Measurements from ENCODE around the gene OR6C2.
"Not testable (repeated sequence)": the region's sequence is repeated elsewhere in the genome, so short reads cannot be mapped to it uniquely, and the experiment has no call there.

OR6C2 gene

GRCh38 chr12:55443776-55444175 is at the start of gene OR6C2:
Gene OR6C2 (plus strand): TSS chr12:55444076. CDS start chr12:55452214, 8,138 bp downstream.
- DNase-seq: no peak

DNA sequence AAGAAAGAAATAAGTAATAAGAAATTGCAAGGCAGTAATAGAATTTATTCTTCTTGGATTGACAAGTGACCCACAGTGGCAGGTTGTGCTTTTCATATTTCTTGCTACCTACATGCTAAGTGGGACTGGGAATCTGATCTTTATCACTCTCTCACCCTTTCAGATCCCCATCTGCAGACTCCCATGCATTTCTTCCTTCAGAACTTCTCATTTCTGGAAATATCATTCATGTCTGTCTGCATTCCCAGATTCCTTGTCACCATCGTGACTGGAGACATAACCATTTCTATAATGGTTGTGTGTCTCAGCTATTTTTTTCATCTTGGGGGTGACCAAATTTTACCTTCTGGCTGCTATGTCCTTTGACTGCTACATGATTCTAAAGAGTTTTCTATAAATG is 47.5 kb upstream of the OR6C2 start:
- DNase-seq: no peak

DNA sequence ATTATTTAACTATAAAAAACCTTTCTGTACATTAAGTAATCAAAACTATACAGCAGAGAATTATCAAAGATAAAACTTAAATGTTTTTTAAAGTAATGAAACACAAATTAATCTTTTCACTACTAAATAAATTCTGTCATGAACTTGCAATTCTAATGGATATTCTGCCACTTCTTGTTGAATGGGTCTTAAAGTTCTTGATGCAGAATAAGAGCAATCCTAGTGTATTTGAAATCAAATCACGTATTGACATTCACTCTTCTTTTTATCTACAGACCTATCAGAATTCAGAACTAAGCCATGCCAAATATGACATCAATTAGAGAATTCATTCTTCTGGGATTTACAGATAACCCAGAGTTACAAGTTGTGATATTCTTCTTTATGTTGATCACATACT is 43.6 kb upstream of the OR6C2 start, which contains the start of gene OR6C65:
Gene OR6C65 (plus strand): TSS at position 301 of the 400 bp plus-strand sequence. CDS start 0 bp downstream, at position 301.
- DNase-seq: no peak

DNA sequence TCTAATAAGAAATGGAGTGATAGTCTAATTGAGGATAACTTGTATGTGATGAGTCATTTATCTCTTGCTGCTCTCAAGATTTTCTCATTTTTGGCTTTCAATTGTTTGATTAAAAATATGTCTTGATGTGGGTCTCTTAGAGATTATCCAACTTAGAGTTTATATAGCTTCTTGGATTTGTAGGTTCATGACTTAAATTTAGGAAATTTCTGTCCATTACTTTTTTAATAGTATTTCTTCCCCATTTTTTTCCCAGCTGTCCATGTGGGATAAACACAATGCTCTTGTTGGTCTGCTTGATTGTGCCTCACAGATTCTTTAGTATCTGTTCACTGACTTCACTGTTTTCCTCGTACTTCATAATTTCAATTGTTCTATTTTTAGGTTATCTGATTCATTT is 36.0 kb upstream of the OR6C2 start:
- no peak for DNase-seq

GRCh38 chr12:55409133-55409532 is 34.7 kb upstream of the OR6C2 start:
- not testable (repeated sequence) for DNase-seq

GRCh38 chr12:55412138-55412537 is 31.7 kb upstream of the OR6C2 start:
- DNase-seq: not testable (repeated sequence)

- not testable (repeated sequence) for DNase-seq
Observed at GRCh38 chr12:55413498-55414388, 30.1 kb upstream of the OR6C2 start.

- DNase-seq: not testable (repeated sequence)
Observed at GRCh38 chr12:55414396-55414823, 29.5 kb upstream of the OR6C2 start.

DNA sequence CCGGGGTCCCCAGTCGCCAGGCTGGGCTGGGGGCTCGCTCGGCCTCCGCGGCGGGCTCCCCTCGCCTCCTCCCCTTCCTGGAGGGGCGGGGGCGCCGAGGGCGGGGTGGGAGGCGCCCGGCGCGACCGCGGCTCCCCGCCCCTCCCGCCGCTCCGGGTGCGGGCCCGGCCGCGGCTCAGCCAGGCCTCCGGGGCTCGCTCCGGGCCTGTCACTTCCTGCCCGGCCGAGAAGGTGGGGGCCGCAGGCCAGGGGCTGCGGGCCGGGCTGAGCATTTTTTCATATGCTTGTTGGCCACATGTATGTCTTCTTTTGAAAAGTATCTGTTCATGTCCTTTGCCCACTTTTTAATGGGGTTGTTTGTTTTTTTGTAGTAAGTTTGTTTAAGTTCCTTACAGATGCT is 29.0 kb upstream of the OR6C2 start:
- DNase-seq: not testable (repeated sequence)

- no peak for DNase-seq
Observed at GRCh38 chr12:55416961-55417360, 26.9 kb upstream of the OR6C2 start.

GRCh38 chr12:55420307-55420962 is 23.4 kb upstream of the OR6C2 start:
- DNase-seq: no peak

- no peak for DNase-seq
Observed at GRCh38 chr12:55425954-55426353, 17.9 kb upstream of the OR6C2 start, which contains the start of gene OR6C76. Gene OR6C76 (plus strand): TSS chr12:55426254. CDS start chr12:55426254, 0 bp downstream.

- DNase-seq: no peak
Observed at GRCh38 chr12:55428331-55429243, 15.3 kb upstream of the OR6C2 start.

GRCh38 chr12:55441233-55441632 is 2.6 kb upstream of the OR6C2 start:
- DNase-seq: not testable (repeated sequence)

- no peak for DNase-seq
Observed at GRCh38 chr12:55445357-55445756, 1.5 kb downstream of the OR6C2 start.

DNA sequence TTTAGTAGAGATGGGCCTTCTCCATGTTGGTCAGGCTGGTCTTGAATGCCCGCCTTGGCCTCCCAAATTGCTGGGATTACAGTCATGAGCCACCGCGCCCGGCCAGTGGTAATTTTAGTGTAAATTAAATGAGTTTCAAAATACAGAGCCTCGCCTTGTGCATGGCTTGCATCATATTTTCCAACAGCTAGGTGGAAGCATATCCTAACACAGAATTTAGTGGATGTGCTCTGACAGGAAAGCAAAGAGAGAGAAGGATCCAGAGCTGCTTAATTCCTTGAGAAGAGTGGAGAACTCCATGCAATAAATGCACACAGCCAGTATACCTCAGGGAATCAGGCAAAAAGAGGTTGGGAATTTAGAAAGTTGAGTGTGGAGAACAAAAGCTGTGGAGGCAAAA is 2.5 kb downstream of the OR6C2 start:
- no peak for DNase-seq

- DNase-seq: no peak
Observed at GRCh38 chr12:55448825-55449224, 4.9 kb downstream of the OR6C2 start.

DNA sequence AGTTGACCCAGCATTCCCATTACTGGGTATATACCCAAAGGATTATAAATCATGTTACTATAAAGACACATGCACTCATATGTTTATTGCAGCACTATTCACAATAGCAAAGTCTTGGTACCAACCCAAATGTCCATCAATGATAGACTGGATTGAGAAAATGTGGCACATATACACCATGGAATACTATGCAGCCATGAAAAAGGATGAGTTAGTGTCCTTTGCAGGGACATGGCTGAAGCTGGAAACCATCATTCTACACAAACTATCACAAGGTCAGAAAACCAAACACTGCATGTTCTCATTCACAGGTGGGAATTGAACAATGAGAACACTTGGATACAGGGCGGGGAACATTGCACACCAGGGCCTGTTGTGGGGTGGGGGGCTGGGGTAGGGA is 21.1 kb downstream of the OR6C2 start:
- not testable (repeated sequence) for DNase-seq

DNA sequence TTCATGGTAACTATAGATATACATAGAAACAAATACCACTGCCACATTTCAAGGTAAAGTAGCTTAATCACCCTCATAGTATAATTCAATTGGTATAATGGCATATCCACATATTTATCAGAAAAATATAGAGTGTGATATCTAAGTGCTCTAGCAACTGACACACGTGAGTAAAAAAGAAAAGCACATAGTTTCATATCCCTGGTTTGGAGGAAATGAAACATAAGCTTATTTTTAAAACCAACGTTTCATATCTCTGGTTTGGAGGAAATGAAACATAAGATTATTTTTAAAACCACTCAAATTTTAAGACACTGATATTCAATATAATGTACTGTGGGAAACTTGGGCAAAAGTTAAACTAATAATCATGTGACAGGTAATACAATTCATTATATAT is 24.0 kb downstream of the OR6C2 start:
- no peak for DNase-seq

DNA sequence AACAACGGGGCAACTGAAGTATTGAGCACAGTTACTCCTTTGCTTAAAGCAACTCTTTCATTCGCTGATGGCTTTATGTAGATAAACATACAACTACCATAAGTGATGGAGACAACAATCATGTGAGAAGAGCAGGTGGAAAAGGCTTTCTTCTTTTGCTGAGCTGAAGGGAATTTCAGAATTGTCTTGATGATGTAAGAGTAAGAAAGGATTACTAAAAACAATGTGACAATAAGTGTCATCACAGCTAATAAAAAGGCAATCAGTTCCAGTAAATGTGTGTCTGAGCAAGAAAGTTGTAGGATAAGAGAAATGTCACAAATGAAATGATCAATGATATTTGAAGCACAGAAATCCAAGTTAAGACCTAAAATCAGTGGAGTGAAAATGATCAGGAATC is 25.4 kb downstream of the OR6C2 start:
- no peak for DNase-seq

- no peak for DNase-seq
Observed at GRCh38 chr12:55470088-55470829, 26.4 kb downstream of the OR6C2 start, which contains the start of gene OR6C70. Gene OR6C70 (minus strand): TSS chr12:55470138. CDS start chr12:55470138, 0 bp downstream.

- DNase-seq: no peak
Observed at GRCh38 chr12:55472264-55472663, 28.4 kb downstream of the OR6C2 start.
